H9 (cell line): ENCODE measurements around the gene NAA60. TPM values are rescaled to one million over a fixed set of nuclear protein-coding genes. Genes with fewer than 3 reads are reported as not detected.

Experiments
- DNase-seq: peaks from one replicate; pipeline ENCODE4 v3.0.0-alpha.2; 2017
- H2AFZ ChIP-seq: one replicate; pipeline ENCODE4 v1.6.1; 2013; ENCODE audit warnings: mild to moderate bottlenecking, low read length, control low read depth, moderate library complexity
- H2AK5ac ChIP-seq: 2 replicates; pipeline ENCODE4 v1.6.1; 2013; ENCODE audit warnings: low read length, control low read depth, mixed read lengths; ENCODE audit not compliant: insufficient read length
- H2BK120ac ChIP-seq: one replicate; pipeline ENCODE4 v1.6.1; 2013; ENCODE audit warnings: low read depth, mild to moderate bottlenecking, low read length, control low read depth, inconsistent platforms; ENCODE audit not compliant: poor library complexity, severe bottlenecking
- H2BK12ac ChIP-seq: 2 replicates; pipeline ENCODE4 v1.6.1; 2013; ENCODE audit warnings: low read length, control low read depth, mixed read lengths, low read depth; ENCODE audit not compliant: insufficient read length
- H2BK15ac ChIP-seq: 2 replicates; pipeline ENCODE4 v1.6.1; 2013; ENCODE audit warnings: low read depth, low read length, control low read depth
- H2BK20ac ChIP-seq: one replicate; pipeline ENCODE4 v1.6.1; 2013; ENCODE audit warnings: low read depth, mild to moderate bottlenecking, low read length, control low read depth, inconsistent platforms; ENCODE audit not compliant: poor library complexity, severe bottlenecking
- H2BK5ac ChIP-seq: 2 replicates; pipeline ENCODE4 v1.6.1; 2013; ENCODE audit warnings: low read length, control low read depth, mixed read lengths; ENCODE audit not compliant: insufficient read length
- H3K14ac ChIP-seq: 2 replicates; pipeline ENCODE4 v1.6.1; 2013; ENCODE audit warnings: low read length, control low read depth; ENCODE audit not compliant: insufficient read depth
- H3K18ac ChIP-seq: 2 replicates; pipeline ENCODE4 v1.6.1; 2013; ENCODE audit warnings: low read depth, mild to moderate bottlenecking, mixed read lengths, low read length, control low read depth; ENCODE audit not compliant: insufficient read length
- H3K23ac ChIP-seq: 2 replicates; pipeline ENCODE4 v1.6.1; 2013; ENCODE audit warnings: low read length, control low read depth, mixed read lengths, low read depth; ENCODE audit not compliant: insufficient read length
- H3K23me2 ChIP-seq: 2 replicates; pipeline ENCODE4 v1.6.1; 2013; ENCODE audit warnings: low read depth, mild to moderate bottlenecking, mixed read lengths, low read length, control low read depth; ENCODE audit not compliant: insufficient read length, poor library complexity, severe bottlenecking
- H3K27ac ChIP-seq: 2 replicates; pipeline ENCODE4 v1.5.1; 2013; ENCODE audit warnings: low read length, control low read depth, mixed read lengths, low read depth; ENCODE audit not compliant: insufficient read length
- H3K27me3 ChIP-seq: 2 replicates; pipeline ENCODE4 v1.6.1; 2013; ENCODE audit warnings: low read length, control low read depth, inconsistent platforms; ENCODE audit not compliant: insufficient read depth
- H3K4ac ChIP-seq: 2 replicates; pipeline ENCODE4 v1.6.1; 2013; ENCODE audit warnings: low read depth, mild to moderate bottlenecking, control low read depth, inconsistent platforms, low read length, moderate library complexity
- H3K4me1 ChIP-seq: 2 replicates; pipeline ENCODE4 v1.6.1; 2013; ENCODE audit warnings: low read length, control low read depth, inconsistent platforms; ENCODE audit not compliant: insufficient read depth
- H3K4me2 ChIP-seq: 2 replicates; pipeline ENCODE4 v1.6.1; 2013; ENCODE audit warnings: low read length, control low read depth, mixed read lengths; ENCODE audit not compliant: insufficient read length, insufficient read depth
- H3K56ac ChIP-seq: 2 replicates; pipeline ENCODE4 v1.6.1; 2013; ENCODE audit warnings: low read depth, mild to moderate bottlenecking, mixed read lengths, low read length, control low read depth; ENCODE audit not compliant: insufficient read length
- H3K79me1 ChIP-seq: 2 replicates; pipeline ENCODE4 v1.6.1; 2013; ENCODE audit warnings: low read depth, mild to moderate bottlenecking, moderate library complexity, low read length, control low read depth, inconsistent platforms; ENCODE audit not compliant: insufficient read depth, poor library complexity, severe bottlenecking
- H3K79me2 ChIP-seq: 2 replicates; pipeline ENCODE4 v1.6.1; 2013; ENCODE audit warnings: low read length, control low read depth, inconsistent platforms; ENCODE audit not compliant: insufficient read depth
- H3K9ac ChIP-seq: 2 replicates; pipeline ENCODE4 v1.6.1; 2013; ENCODE audit warnings: low read length, control low read depth, mixed read lengths; ENCODE audit not compliant: insufficient read length; ENCODE audit errors: extremely low read depth
- H3K9me3 ChIP-seq: one replicate; pipeline ENCODE4 v1.6.1; 2013; ENCODE audit warnings: low read depth, low read length, inconsistent platforms; ENCODE audit not compliant: control insufficient read depth
- H3T11ph ChIP-seq: one replicate; pipeline ENCODE4 v1.6.1; 2013; ENCODE audit warnings: mild to moderate bottlenecking, low read length, control low read depth, inconsistent platforms
- H4K20me1 ChIP-seq: one replicate; pipeline ENCODE4 v1.6.1; 2013; ENCODE audit not compliant: control insufficient read depth, insufficient read length, insufficient read depth
- H4K5ac ChIP-seq: 2 replicates; pipeline ENCODE4 v1.6.1; 2013; ENCODE audit warnings: low read depth, mild to moderate bottlenecking, mixed read lengths, low read length, control low read depth; ENCODE audit not compliant: insufficient read length
- H4K8ac ChIP-seq: replicated peaks from 2 replicates; pipeline ENCODE4 v1.6.1; 2013; ENCODE audit warnings: low read length, control low read depth, mixed read lengths, low read depth; ENCODE audit not compliant: insufficient read length
- H4K91ac ChIP-seq: 2 replicates; pipeline ENCODE4 v1.6.1; 2013; ENCODE audit warnings: low read depth, mild to moderate bottlenecking, moderate library complexity, mixed read lengths, low read length, control low read depth; ENCODE audit not compliant: insufficient read length
- H3K27ac Mint-ChIP-seq, 3 experiments: 2 replicates in 2 of 3; 3 replicates in 1 of 3; pipeline ENCODE4 v1.8.0; 2020 to 2021; ENCODE audit warnings: mixed read lengths in 3 of 3, mild to moderate bottlenecking in 1 of 3, moderate library complexity in 1 of 3
- H3K27me3 Mint-ChIP-seq: 2 replicates; pipeline ENCODE4 v1.8.0; 2021; ENCODE audit warnings: low read depth, mild to moderate bottlenecking, moderate library complexity, mixed read lengths
- H3K36me3 Mint-ChIP-seq, 3 experiments: 2 replicates in 2 of 3; 3 replicates in 1 of 3; pipeline ENCODE4 v1.8.0; 2020 to 2021; ENCODE audit warnings: low read depth in 3 of 3, mixed read lengths in 3 of 3; ENCODE audit not compliant: insufficient read depth in 1 of 3
- H3K4me1 Mint-ChIP-seq, 2 experiments: 2 replicates each; pipeline ENCODE4 v1.8.0; 2020; ENCODE audit warnings: mixed read lengths in 2 of 2
- H3K4me3 Mint-ChIP-seq, 2 experiments: 2 replicates in 1 of 2; 3 replicates in 1 of 2; pipeline ENCODE4 v1.8.0; 2020 to 2021; ENCODE audit warnings: mild to moderate bottlenecking in 2 of 2, mixed read lengths in 2 of 2, moderate library complexity in 1 of 2
- H3K9me3 Mint-ChIP-seq, 2 experiments: 2 replicates in 1 of 2; 3 replicates in 1 of 2; pipeline ENCODE4 v1.8.0; 2020; ENCODE audit warnings: mild to moderate bottlenecking in 2 of 2, mixed read lengths in 2 of 2, moderate library complexity in 1 of 2
- CTCF ChIP-seq: fragments of 200-600 bp; sonication (generic); conservative IDR thresholded peaks from 3 replicates; pipeline ENCODE4 v1.8.0; 2021; ENCODE audit warnings: antibody characterized with exemption, mild to moderate bottlenecking
- WGBS: extraction: QIAGEN DNeasy Blood & Tissue Kit; methylation state at CpG from one replicate; pipeline ENCODE4 v1.1.7; 2013; ENCODE audit warnings: missing lambda C conversion rate, low lambda C conversion rate, mixed read lengths; ENCODE audit not compliant: insufficient read length; ENCODE audit errors: extremely low coverage; 5-methylcytosine and 5-hydroxymethylcytosine counted together
- total RNA-seq: library from RNA; stranded (reverse); gene quantifications from 2 replicates; pipeline ENCODE4 v1.2.1, GENCODE V29; 2021

Gene NAA60
- total RNA-seq, 1 experiment from 2014 or later, result 49.3 TPM

GRCh38 chr16:3460121-3460520 lies 16.6 kb downstream of the NAA60 start:
- H3K23ac ChIP-seq, result no peak overlapping the region
- H3K14ac ChIP-seq, result no peak overlapping the region
- peak overlapping the region; percentile 18 to 96; a peak in 4 of 5 replicates for H3K4me3 Mint-ChIP-seq
- no peak for TF ChIP-seq CTCF
- no peak overlapping the region for H3K18ac ChIP-seq
- H2BK20ac ChIP-seq, result no peak overlapping the region
- no peak overlapping the region for H4K5ac ChIP-seq
- no peak overlapping the region for H3K56ac ChIP-seq
- peaks cover 7% of the 10 kb centered on the region for H3K79me1 ChIP-seq
- peaks cover 25% of the 10 kb centered on the region for H3K79me2 ChIP-seq
- peak overlapping the region; percentile 4 to 32 (median 20); a peak in 4 of 7 replicates for H3K27ac Mint-ChIP-seq
- H2AFZ ChIP-seq, result no peak overlapping the region
- H3K27ac ChIP-seq, result no peak overlapping the region
- H3K36me3 Mint-ChIP-seq, result no peaks in the 10 kb centered on the region; a peak in 1 of 7 replicates
- H3K4me1 ChIP-seq, result peaks cover 8% of the 10 kb centered on the region; the same call in 1 of the 2 replicates
- H2BK15ac ChIP-seq, result no peak overlapping the region
- no peak overlapping the region for H3K9ac ChIP-seq
- H3K27me3 Mint-ChIP-seq, result no peaks in the 10 kb centered on the region
- no peak overlapping the region for H3K4ac ChIP-seq
- no peak for DNase-seq
- no peaks in the 10 kb centered on the region for H3K27me3 ChIP-seq
- H2BK5ac ChIP-seq, result no peak overlapping the region
- peak overlapping the region; percentile 90 for H3K4me2 ChIP-seq
- H4K8ac ChIP-seq, result no peak overlapping the region
- H2BK120ac ChIP-seq, result no peak overlapping the region
- H3K9me3 Mint-ChIP-seq, result no peaks in the 10 kb centered on the region
- H3T11ph ChIP-seq, result no peak overlapping the region
- WGBS, result no CpG with 5 or more reads among the region's 7 CpGs
- H3K4me1 Mint-ChIP-seq, result peaks cover 39 to 41% of the 10 kb centered on the region in 2 experiments
- no peak overlapping the region for H2BK12ac ChIP-seq
- no peak overlapping the region for H4K91ac ChIP-seq
- no peaks in the 10 kb centered on the region for H3K9me3 ChIP-seq
- H3K23me2 ChIP-seq, result peaks cover 8% of the 10 kb centered on the region
- H2AK5ac ChIP-seq, result no peak overlapping the region
- H4K20me1 ChIP-seq, result no peaks in the 10 kb centered on the region
